Mononuclear cell (primary cell): ENCODE results near the gene MAPK1. TPM values are rescaled to one million over a fixed set of nuclear protein-coding genes. Genes with fewer than 3 reads are reported as not detected.

Experiments
- H3K27me3 ChIP-seq: 2 replicates; pipeline ENCODE4 v1.6.0; 2011; ENCODE audit warnings: low read length, control low read depth; ENCODE audit not compliant: insufficient read depth
- H3K4me1 ChIP-seq: 2 replicates; pipeline ENCODE4 v1.5.1; 2011; ENCODE audit warnings: mild to moderate bottlenecking, low read length, control low read depth; ENCODE audit not compliant: insufficient read depth
- H3K4me3 ChIP-seq: 2 replicates; pipeline ENCODE4 v1.5.1; 2011; ENCODE audit warnings: mild to moderate bottlenecking, low read length, moderate library complexity
- H3K9me3 ChIP-seq: 2 replicates; pipeline ENCODE4 v1.5.1; 2011; ENCODE audit warnings: low read depth, mild to moderate bottlenecking, control low read depth, low read length
- total RNA-seq: library from RNA; depleted of rRNA; stranded (reverse); fragments of >200 nt; gene quantifications from one replicate; pipeline ENCODE4 v1.2.3, GENCODE V29; 2012

The MAPK1 gene
- total RNA-seq, 1 donor = 30.0 TPM

- Histone ChIP-seq H3K27me3 (no peaks in the 10 kb centered on the region), H3K4me3 (no peak overlapping the region), H3K4me1 (peaks cover 6% of the 10 kb centered on the region), H3K9me3 (no peaks in the 10 kb centered on the region)
These were observed 153.2 kb downstream of the MAPK1 start for GRCh38 chr22:21714059-21714770.

- no peaks in the 10 kb centered on the region for H3K27me3 ChIP-seq
- H3K4me3 ChIP-seq = no peak overlapping the region
- no peaks in the 10 kb centered on the region for H3K9me3 ChIP-seq
- no peaks in the 10 kb centered on the region for H3K4me1 ChIP-seq
These were observed 153.9 kb downstream of the MAPK1 start for GRCh38 chr22:21713428-21714058.

- no peaks in the 10 kb centered on the region for H3K4me1 ChIP-seq
- H3K27me3 ChIP-seq = no peaks in the 10 kb centered on the region
- H3K9me3 ChIP-seq = no peaks in the 10 kb centered on the region
- H3K4me3 ChIP-seq = no peak overlapping the region
These were observed 154.6 kb downstream of the MAPK1 start for GRCh38 chr22:21712751-21713427.

GRCh38 chr22:21711851-21712250 is 155.6 kb downstream of the MAPK1 start:
- Histone ChIP-seq H3K4me3 (no peak overlapping the region), H3K9me3 (no peaks in the 10 kb centered on the region), H3K27me3 (no peaks in the 10 kb centered on the region), H3K4me1 (no peaks in the 10 kb centered on the region)

- no peak overlapping the region for H3K4me3 ChIP-seq
- H3K27me3 ChIP-seq = no peaks in the 10 kb centered on the region
- no peaks in the 10 kb centered on the region for H3K9me3 ChIP-seq
- H3K4me1 ChIP-seq = no peaks in the 10 kb centered on the region
These were observed 157.3 kb downstream of the MAPK1 start for GRCh38 chr22:21710156-21710555.

- no peak overlapping the region for H3K4me3 ChIP-seq
- H3K9me3 ChIP-seq = no peaks in the 10 kb centered on the region
- no peaks in the 10 kb centered on the region for H3K4me1 ChIP-seq
- no peaks in the 10 kb centered on the region for H3K27me3 ChIP-seq
These were observed 157.8 kb downstream of the MAPK1 start for GRCh38 chr22:21709688-21710087.

GRCh38 chr22:21708960-21709359 is 158.5 kb downstream of the MAPK1 start:
- no peaks in the 10 kb centered on the region for H3K4me1 ChIP-seq
- no peak overlapping the region for H3K4me3 ChIP-seq
- H3K27me3 ChIP-seq = no peaks in the 10 kb centered on the region
- H3K9me3 ChIP-seq = no peaks in the 10 kb centered on the region

GRCh38 chr22:21707677-21708076 is 159.8 kb downstream of the MAPK1 start:
- Histone ChIP-seq H3K4me3 (no peak overlapping the region), H3K9me3 (no peaks in the 10 kb centered on the region), H3K4me1 (no peaks in the 10 kb centered on the region), H3K27me3 (no peaks in the 10 kb centered on the region)

Other genes starting within 250 kb of the MAPK1 start
- 20.7 TPM for gene YDJC, start 237.6 kb downstream of the MAPK1 start, total RNA-seq
- not detected for gene CCDC116, start 234.9 kb downstream of the MAPK1 start, total RNA-seq
- 10.0 TPM for gene SDF2L1, start 225.3 kb downstream of the MAPK1 start, total RNA-seq
- 32.0 TPM for gene PPIL2, start 201.6 kb downstream of the MAPK1 start, total RNA-seq
- gene YPEL1, start 131.9 kb downstream of the MAPK1 start, total RNA-seq = 3.8 TPM
- 23.5 TPM for gene PPM1F, start 85.2 kb upstream of the MAPK1 start, total RNA-seq
- 34.8 TPM for gene TOP3B, start 115.1 kb upstream of the MAPK1 start, total RNA-seq